Measurements from ENCODE around the gene ZYG11B.

- TF ChIP-seq POLR2AphosphoS5 (IDR thresholded peaks at IDR 0.05) = no peak
- TF ChIP-seq, protein P1, sequence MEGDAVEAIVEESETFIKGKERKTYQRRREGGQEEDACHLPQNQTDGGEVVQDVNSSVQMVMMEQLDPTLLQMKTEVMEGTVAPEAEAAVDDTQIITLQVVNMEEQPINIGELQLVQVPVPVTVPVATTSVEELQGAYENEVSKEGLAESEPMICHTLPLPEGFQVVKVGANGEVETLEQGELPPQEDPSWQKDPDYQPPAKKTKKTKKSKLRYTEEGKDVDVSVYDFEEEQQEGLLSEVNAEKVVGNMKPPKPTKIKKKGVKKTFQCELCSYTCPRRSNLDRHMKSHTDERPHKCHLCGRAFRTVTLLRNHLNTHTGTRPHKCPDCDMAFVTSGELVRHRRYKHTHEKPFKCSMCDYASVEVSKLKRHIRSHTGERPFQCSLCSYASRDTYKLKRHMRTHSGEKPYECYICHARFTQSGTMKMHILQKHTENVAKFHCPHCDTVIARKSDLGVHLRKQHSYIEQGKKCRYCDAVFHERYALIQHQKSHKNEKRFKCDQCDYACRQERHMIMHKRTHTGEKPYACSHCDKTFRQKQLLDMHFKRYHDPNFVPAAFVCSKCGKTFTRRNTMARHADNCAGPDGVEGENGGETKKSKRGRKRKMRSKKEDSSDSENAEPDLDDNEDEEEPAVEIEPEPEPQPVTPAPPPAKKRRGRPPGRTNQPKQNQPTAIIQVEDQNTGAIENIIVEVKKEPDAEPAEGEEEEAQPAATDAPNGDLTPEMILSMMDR (IDR thresholded peaks at IDR 0.05) = no peak
- TF ChIP-seq POLR2A (IDR thresholded peaks at IDR 0.05) = no peak
Measured at GRCh38 chr1:52683367-52683940, 42.8 kb upstream of the ZYG11B start.

Data from suprapubic skin (tissue), 4 donors.